BLaER1 treated with 17β-estradiol and CSF1 and Interleukin-3, amounts not matched to agents 10 nM and 100 nM (cell line): Measurements from ENCODE around the gene TMEM229A.

Experiments used
- H3K27ac ChIP-seq, 11 experiments: shearing (Covaris generic); formaldehyde crosslinking; 2 replicates each; pipeline ENCODE4 v1.8.1; 2022
- H3K27me3 ChIP-seq, 11 experiments: shearing (Covaris generic); formaldehyde crosslinking; 2 replicates each; pipeline ENCODE4 v1.8.1; 2022
- H3K36me3 ChIP-seq, 11 experiments: shearing (Covaris generic); formaldehyde crosslinking; 2 replicates each; pipeline ENCODE4 v1.8.1; 2022
- H3K4me1 ChIP-seq, 10 experiments: shearing (Covaris generic); formaldehyde crosslinking; 2 replicates each; pipeline ENCODE4 v1.8.1; 2022
- H3K4me2 ChIP-seq, 11 experiments: shearing (Covaris generic); formaldehyde crosslinking; 2 replicates each; pipeline ENCODE4 v1.8.1; 2022
- H3K4me3 ChIP-seq, 10 experiments: shearing (Covaris generic); formaldehyde crosslinking; 2 replicates each; pipeline ENCODE4 v1.8.1; 2022
- H3K9ac ChIP-seq, 11 experiments: shearing (Covaris generic); formaldehyde crosslinking; 2 replicates each; pipeline ENCODE4 v1.8.1; 2022
- H3K9me3 ChIP-seq, 11 experiments: shearing (Covaris generic); formaldehyde crosslinking; replicated peaks in 1 of 11; 2 replicates each; pipeline ENCODE4 v1.8.1; 2022
- H4K20me1 ChIP-seq, 11 experiments: shearing (Covaris generic); formaldehyde crosslinking; 2 replicates each; pipeline ENCODE4 v1.8.1; 2022
- Cebpa-rat ChIP-seq, 11 experiments: shearing (Covaris generic); IDR thresholded peaks; 2 replicates each; pipeline ENCODE4 v1.8.1; 2022

Gene TMEM229A

DNA sequence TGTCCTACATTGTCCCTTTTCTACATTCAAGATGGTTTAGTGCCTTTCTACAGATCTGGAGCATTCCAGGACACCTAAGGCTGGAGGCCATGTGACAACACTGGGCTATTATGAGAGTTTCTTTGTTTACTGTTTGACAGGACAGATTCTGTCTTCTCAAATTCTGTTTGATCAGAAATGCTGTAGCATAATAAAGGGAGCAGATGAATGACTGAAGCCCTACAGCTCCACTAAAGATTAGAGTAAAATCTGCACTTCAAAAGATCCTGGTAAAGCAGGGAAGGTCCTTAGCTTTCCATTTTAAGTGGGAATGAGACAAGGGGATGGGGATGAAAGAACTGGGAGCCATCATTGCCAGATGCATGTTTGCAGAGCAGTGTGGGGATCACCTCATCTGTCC, 38.4 kb downstream of the TMEM229A start:
- H3K4me1 ChIP-seq, result no peaks in the 10 kb centered on the region
- no peaks in the 10 kb centered on the region for H4K20me1 ChIP-seq
- no peaks in the 10 kb centered on the region for H3K36me3 ChIP-seq
- no peaks in the 10 kb centered on the region for H3K27me3 ChIP-seq
- no peak overlapping the region for H3K9ac ChIP-seq
- no peak overlapping the region for H3K27ac ChIP-seq
- 0 out of 22 replicates have a peak, but pooled peaks cover 0 to 3% (median 0%) of the 10 kb centered on the region in 11 experiments for H3K9me3 ChIP-seq
- no peak overlapping the region for H3K4me3 ChIP-seq
- H3K4me2 ChIP-seq, result no peak overlapping the region
- no peak for TF ChIP-seq Cebpa-rat (IDR thresholded peaks at IDR 0.05)

DNA sequence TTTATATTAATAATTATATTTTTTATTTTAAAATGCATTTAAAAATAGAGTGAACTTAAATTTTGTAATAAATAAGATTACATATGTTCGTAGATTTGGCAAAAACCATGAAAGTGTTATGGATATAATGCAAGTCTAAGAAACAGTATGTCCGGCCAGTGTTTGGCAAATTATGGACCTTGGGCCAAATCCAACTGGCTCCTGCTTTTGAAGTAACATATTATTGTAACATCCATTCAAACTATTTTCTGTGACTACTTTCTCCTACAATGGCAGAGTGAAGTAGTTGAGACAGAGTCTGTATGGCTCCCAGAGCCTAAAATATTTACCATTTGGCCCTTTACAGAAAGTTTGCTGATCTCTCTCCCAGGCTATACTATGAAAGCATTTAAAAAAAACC, 38.9 kb downstream of the TMEM229A start:
- Histone ChIP-seq H3K27ac (no peak overlapping the region), H3K4me1 (no peaks in the 10 kb centered on the region), H3K4me3 (no peak overlapping the region), H3K9ac (no peak overlapping the region), H3K36me3 (no peaks in the 10 kb centered on the region), H3K9me3 (0 out of 22 replicates have a peak, but pooled peaks cover 0 to 3% (median 0%) of the 10 kb centered on the region in 11 experiments), H3K27me3 (no peaks in the 10 kb centered on the region), H3K4me2 (no peak overlapping the region), H4K20me1 (no peaks in the 10 kb centered on the region)
- TF ChIP-seq Cebpa-rat (IDR thresholded peaks at IDR 0.05), result no peak

DNA sequence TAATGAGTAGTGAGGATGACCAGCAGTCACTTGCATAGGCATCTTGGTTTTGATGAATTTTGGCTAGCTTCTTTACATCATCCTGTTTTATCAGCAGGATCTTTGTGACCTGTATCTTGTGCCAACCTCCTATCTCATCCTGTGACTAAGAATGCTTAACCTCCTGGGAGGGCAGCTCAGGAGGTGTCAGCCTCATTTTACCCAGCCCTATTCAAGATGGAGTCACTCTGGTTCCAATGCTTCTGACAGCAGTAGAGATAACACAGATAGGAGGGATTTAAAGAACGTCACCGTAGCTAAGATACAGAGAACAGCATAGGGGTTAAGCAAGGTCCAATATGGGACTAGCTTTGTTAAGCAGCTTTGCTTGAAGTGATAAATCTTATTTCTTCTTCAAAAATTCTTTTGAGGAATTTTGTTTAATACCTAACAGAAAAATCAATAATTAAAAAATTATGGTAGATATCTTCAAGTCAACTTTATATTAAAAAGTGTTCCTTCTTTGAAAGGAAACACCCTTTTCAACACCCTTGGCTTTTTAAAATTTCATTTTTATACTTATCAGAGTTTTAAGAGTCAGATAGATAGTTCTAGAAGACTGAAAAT, 39.9 kb downstream of the TMEM229A start:
- Histone ChIP-seq H3K4me1 (no peaks in the 10 kb centered on the region), H3K36me3 (no peaks in the 10 kb centered on the region), H3K4me2 (no peak overlapping the region), H3K4me3 (no peak overlapping the region), H3K27me3 (no peaks in the 10 kb centered on the region), H3K9me3 (0 out of 22 replicates have a peak, but pooled peaks cover 0 to 3% (median 0%) of the 10 kb centered on the region in 11 experiments), H4K20me1 (no peaks in the 10 kb centered on the region), H3K9ac (no peak overlapping the region), H3K27ac (no peak overlapping the region)
- no peak for TF ChIP-seq Cebpa-rat (IDR thresholded peaks at IDR 0.05)

DNA sequence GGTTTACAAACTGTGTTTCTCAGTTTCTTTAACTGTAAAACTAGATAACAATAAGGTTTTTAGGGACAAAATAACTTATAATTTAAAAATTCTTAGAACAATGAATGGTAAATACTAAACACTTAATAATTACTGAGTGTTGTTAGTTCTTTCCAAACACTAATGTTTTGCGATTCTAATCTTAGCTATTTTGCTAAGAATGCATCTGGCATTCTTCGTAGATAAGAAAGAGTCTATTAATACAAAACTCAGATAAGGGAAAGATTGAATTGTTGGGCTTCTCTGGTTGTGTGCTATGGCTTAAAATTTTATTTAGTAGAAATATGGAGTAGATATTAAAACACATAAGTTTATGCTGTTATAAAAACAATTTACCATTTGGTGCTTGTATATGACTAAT, 45.4 kb downstream of the TMEM229A start:
- TF ChIP-seq Cebpa-rat (IDR thresholded peaks at IDR 0.05), result no peak
- peaks cover 0 to 2% (median 0%) of the 10 kb centered on the region in 11 experiments; a peak in 5 of 22 replicates for H3K9me3 ChIP-seq
- H3K4me2 ChIP-seq, result no peak overlapping the region
- H4K20me1 ChIP-seq, result no peaks in the 10 kb centered on the region
- H3K4me3 ChIP-seq, result no peak overlapping the region
- H3K27me3 ChIP-seq, result no peaks in the 10 kb centered on the region
- H3K9ac ChIP-seq, result no peak overlapping the region
- H3K36me3 ChIP-seq, result no peaks in the 10 kb centered on the region
- H3K27ac ChIP-seq, result no peak overlapping the region
- no peaks in the 10 kb centered on the region for H3K4me1 ChIP-seq
